ENCODE measurements around the gene LIPF.

DNA sequence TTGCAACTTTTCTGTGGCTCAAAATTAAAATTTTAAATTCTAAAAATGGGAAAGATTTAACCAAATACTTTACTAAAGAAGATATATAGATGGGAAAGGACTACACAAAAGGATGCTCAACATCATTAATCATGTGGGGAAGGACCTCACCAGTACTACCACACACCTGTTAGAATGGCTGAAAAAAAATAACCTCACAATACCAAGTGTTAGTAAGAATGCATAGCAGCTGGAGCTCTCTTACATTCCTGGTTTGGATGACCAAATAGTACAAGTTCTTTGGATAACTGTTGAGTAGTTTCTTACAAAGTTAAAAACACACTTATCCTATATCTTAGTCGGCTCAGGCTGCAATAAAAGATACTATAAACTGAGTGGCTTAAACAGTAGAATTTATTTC is 43.8 kb upstream of the LIPF start:
- no peak for TF ChIP-seq POLR2A (IDR thresholded peaks at IDR 0.05; ENCODE audit: low read length)
- TF ChIP-seq GATA1 (IDR thresholded peaks at IDR 0.05; ENCODE audit: low read depth, low read length): no peak

Data from erythroblast (primary cell).